HG03103 (cell line): ENCODE results near the gene CDKN3.
A peak's percentile ranks its signal among the peaks of the same experiment; 100 is the strongest.

Source experiments
- ATAC-seq: cut with Tn5 transposase; IDR thresholded peaks from one replicate; pipeline ENCODE4 v1.9.1; 2021; ENCODE audit warnings: low read depth; ENCODE audit not compliant: unreplicated experiment

CDKN3 gene

DNA sequence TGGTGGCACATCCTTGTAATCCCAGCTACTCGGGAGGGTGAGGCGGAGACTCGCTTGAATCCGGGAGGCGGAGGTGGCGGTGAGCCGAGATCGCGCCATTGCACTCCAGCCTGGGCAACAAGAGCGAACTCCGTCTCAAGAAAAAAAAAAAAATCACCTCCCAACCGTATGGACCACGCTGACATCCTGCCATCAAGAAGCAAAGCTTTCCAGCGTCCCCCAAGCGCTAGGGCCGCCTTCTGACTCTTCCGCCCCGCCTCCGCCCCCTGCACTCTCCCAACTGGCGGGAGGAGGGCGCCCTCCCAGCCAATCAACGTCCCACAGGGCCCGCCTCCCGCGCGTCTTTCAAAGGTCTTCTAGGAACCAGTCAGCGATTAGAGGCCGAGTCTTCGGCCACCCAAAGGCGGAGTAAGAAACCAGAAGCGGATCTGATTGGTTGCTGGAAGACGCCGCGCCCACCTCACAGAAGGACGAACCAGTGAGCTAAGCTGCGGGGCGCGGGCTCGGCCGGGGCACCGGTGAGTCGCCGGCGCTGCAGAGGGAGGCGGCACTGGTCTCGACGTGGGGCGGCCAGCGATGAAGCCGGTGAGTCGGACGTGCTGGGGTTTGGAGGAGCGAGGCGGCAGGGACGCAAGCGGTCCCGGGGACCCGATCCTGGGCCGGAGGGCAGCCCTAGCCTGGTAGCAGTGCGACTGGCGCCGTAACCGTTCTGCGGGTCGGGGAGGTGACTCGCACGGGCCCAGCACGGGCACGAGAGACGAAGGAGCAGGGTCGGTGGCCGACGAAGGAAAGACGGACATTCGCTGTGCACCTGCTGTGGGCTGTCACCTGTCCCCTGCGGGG, at the start of gene CDKN3:
Gene CDKN3, plus strand, starts transcription at position 515 of the 843 bp plus-strand sequence. Its CDS starts 62 bp downstream, at position 577.
- peak; percentile 96 for ATAC-seq

DNA sequence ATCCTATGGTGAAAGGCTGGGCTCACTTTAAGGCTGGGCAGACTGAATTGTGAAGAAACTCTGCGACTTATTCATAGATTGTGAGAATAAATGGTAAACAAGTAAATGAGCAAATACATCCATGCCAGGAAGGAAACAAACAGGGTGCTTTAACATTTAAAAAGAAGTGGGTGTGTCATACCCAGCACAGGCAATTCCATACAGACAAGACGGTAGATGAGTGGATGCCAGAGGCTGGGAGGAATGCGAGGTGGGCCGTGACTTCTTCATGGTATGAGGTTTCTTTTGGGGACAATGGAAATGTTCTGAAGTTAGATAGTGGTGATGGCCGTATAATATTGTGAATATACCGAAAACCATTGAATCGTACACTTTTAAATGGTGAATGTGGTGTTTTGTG, 49.8 kb upstream of the CDKN3 start:
- no peak for ATAC-seq

DNA sequence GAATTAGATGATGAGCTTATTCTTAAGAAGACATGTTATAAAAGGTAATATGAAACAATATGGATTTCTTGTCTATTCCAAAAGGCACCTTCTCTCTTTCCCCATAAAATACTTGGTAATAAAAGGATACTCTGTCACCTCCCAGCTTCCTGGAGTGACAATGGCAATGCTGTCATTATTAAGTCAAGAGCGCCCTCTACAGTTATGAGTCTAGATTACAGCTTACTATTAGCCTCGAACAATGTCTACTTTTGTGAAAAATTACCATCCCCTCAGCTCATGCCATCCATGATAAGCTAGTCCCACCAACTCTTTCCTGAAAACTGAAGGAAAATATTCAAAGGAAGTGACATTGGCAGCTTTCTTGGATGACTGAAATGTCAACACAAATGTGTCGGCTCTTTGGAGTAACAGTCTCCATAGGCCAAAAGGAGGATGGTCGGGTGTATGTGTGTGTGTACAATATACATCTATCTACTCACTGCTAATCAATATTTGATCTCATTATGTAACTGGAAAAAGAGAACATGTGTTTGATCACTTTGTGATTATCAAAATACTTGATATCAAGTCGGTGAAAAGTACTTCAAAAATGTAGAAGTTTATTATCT, 48.7 kb upstream of the CDKN3 start:
- peak; percentile 51 for ATAC-seq

- no peak for ATAC-seq
Observed at GRCh38 chr14:54348923-54349620, 47.7 kb upstream of the CDKN3 start.

GRCh38 chr14:54349713-54350112, 47.1 kb upstream of the CDKN3 start:
- no peak for ATAC-seq

GRCh38 chr14:54350203-54350602, 46.6 kb upstream of the CDKN3 start:
- ATAC-seq: no peak

DNA sequence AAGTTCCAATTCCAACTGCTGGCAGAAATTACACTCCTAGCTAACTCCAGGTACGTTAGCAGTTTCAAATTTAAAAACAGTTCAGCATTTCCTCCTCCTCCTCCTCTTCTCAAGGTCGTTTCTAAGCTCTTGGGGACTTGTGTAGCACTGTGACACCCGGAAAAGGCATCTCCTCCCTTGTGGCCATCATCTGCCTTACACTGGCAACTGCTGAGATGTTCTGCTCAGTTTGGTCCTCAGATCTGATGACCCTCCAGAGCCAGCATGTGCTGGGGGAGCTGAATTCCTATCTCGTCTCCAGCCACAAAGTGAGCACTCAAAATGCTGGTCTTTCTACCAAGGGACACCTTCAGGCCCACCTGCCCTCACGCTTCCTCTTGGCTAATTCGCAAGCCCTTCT, 43.5 kb upstream of the CDKN3 start:
- ATAC-seq: no peak

DNA sequence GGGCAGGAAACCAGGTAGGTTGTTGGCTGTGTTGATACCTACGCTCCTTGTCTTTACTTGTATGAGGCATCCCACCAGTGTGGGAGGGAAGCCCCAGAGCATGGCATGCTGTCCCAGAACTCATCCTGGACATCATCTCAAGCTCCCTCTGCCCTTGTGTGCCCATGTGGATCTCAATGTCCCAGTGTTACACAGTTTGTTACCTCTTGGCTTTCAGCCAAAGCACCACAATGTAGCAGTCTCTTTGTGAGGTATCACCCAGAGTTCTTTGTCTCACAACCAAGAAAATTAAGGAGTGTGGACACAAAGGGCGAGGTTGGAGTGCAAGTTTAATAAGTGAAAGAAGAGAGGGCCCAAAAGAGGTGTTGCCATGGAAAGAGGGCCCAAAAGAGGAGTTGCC, 43.1 kb upstream of the CDKN3 start:
- ATAC-seq: no peak

DNA sequence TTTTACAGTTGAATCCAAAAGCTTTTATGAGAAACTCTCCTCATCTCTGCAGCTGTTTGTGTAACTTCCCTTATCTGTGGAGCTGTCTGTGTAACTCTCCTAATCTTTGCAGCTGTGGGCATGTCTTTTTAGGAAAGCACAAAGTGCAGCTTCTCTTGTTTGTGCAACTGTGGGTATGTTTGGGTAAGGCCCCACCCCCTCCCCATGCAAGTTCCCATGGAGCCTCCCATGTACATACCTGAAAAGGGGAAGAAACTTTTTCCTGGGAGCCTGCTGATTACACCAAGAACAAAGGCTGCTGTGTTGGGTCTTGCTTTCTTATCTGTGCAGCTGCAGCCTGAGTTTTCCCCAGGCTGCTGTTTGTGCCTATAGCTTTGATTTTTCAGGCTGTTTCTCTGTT, 42.7 kb upstream of the CDKN3 start:
- ATAC-seq: no peak

DNA sequence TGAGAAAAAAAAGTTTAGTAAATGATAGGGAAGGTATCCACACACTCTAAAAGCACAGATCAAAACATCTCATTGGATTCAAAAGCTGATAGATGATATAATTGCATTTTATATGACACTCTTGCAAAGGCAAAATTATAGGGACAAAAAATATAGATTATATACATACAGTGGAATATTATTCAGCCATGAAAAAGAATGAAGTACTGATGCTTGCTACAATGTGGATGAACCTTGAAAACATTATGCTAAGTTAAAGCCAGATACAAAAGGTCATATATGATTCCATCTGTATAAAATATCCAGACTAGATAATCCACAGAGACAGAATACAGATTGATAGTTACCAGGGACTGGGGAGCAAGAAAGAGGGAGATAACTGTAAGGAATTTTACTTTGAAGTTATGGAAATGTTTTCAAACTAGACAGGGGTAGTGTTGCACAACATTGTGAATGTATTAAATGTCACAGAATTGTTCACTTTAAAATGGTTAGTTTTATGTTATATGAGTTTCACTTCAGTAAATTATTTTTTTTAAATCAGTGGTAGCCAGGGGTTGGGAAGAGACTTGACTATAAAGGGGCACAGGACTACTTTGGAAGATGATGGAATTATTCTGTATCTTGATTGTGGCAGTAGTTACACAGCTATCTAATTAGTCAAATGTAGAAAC, 41.7 kb upstream of the CDKN3 start:
- no peak for ATAC-seq

GRCh38 chr14:54355698-54356097, 41.1 kb upstream of the CDKN3 start:
- no peak for ATAC-seq

DNA sequence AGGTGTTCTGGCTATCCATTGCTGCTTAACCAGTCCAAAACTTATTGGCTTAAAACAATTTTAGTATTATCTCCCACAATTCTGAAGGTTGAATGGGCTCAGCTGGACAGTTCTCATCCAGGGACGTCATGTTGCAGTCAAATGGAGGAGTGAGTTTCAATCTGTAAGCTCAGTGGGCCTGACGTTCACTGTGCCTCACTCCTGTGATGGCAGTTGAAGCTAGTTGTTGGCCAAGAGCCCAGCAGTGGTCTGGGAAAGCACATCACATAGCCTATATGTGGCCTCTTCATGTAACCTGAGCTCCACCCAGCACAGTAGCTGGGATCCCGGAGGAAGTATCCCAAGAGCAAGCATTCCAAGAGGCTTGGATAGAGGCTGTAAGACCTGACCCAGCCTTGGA, 40.6 kb upstream of the CDKN3 start:
- no peak for ATAC-seq

DNA sequence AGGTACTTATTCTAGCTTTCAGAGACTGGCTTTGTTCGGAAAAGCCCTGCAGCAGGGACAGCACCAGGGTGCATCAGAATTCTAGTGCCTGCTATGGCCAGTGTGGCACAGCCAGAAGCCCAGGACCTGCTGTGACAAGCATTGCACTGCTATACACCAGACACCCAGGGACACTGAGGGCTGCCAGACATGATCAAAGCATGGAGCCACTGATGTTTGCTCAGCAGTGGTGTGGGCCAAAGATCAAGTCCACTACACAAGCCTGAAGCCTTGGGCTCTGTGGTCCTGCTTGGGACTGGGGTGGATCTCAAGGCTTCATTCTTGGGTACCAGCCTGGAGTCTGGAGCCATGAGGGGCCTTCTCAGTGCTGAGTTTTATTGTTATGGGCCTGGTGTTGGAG, 36.1 kb upstream of the CDKN3 start:
- no peak for ATAC-seq

GRCh38 chr14:54362089-54362504, 34.7 kb upstream of the CDKN3 start:
- ATAC-seq: no peak

- ATAC-seq: no peak
Observed at GRCh38 chr14:54362759-54363437, 33.9 kb upstream of the CDKN3 start.

DNA sequence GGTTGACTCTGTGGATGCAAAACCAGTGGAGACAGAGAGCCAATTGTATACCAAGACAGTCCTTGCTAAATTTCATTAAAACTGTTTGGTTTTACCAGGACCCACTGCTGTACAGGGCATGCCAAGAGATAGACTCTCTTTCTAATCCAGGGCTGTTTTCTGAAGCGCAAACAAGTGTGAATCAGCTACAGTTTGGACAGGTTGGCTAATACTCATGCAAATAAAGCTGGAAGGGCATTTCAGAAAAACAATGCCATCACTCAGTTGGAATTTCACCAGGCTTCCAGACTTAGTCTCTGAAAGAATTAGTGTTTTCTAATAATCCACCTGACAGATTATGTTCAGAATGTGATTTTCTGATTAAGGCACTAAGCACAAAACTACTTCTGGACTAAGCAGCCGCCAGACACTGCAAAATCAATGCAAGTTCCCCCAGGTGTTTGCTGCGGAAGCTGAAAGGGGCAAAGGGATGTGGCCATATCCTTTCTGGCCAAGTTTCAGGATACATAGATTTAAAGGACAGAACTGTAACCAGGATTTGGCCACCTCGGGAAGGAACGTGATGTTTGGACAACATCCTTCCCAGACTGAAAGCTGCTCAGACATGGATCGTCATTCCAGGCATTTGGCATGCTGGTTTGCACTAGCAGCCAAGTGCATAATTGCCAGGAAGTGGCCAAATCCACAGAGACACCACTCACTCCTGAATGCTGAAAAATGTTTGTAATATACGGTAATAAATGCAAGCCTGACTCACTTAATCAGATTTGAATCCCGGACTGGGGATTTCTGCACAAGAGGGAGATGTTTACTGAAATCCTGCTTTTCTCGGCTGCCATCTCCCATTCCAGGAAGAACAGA, 32.0 kb upstream of the CDKN3 start:
- ATAC-seq: no peak

DNA sequence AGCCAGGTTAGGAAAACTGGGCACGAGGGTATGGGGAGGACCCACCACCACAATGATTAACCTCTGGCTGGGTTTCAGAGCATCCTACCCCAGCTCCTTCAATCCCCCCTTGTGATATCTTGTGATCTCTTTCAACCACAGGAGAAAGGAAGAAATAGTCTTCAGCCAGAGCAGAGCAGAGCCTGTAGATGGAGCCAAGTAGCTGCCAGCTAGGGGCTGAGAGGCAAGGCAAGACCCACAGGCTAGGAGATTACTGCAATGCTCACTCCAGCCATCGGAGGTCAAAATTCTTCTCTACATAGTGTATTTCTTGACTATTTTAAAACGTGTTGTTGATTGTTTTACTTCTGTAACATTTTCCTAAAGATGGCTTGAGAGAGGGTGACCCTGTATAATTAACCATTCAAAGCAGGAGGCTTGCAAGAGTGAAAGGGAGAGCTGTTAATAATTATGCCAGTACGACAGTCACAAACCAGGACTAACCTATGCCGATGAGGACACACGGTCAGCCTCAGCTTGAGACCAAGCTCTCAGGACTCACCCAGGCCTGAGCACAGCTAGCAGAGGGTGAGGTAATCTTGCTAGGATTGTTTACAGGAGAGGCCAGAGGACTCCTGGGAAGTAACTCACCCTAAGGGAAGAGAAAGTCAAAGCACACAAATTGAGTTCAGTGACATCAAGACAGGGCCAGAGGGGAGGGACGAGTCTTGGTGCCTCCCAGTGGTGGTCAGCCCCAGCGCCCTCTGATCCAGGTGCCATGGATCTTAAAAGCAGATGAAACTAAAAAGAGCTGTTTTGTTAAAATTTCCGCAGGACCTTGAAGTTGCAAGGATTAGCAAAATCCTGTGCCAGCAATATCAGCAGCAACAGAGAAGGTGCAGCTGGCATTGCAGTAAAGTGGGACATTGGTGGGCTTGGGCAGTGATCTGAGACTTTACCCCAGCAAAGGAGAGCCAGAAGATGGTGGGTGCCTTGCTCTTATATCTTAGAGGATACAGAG, 29.8 kb upstream of the CDKN3 start:
- ATAC-seq: peak; percentile 58

DNA sequence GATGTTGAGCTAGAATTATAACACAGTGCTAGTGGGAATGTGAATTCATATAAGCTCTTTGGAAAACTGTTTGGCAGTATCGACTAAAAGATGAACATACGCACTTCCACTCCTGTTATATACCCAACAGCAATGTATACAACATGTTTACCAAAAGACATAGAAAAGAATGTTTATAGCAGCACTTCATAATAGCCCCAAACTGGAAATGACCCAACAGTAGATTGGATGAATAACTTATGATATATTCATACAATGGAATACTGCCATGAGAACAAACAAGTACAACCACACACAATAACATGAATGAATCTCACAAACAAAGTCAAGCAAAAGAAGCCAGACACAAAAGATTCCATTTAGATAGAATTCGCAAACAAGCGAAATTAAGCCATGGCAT, 28.5 kb upstream of the CDKN3 start:
- no peak for ATAC-seq
